ENCODE measurements around the gene GUCY1B1. TPM values are rescaled to one million over a fixed set of nuclear protein-coding genes. Genes with fewer than 3 reads are reported as not detected.
A peak's percentile ranks its signal among the peaks of the same experiment; 100 is the strongest.

GUCY1B1 gene
- total RNA-seq, result 1.1 and 2.9 TPM in 2 replicates

- no peaks in the 10 kb centered on the region for H3K79me2 ChIP-seq (ENCODE audit: insufficient read depth, low read length)
- TF ChIP-seq CTCF (IDR thresholded peaks at IDR 0.05; ENCODE audit: extremely low read depth, low read depth, low read length), result peak; percentile 18
- peak; percentile 99 for DNase-seq (ENCODE audit: insufficient read length, low spot score, missing footprints)
- no peaks in the 10 kb centered on the region for H3K27me3 ChIP-seq (ENCODE audit: insufficient read depth, low read length)
- H3K4me2 ChIP-seq (ENCODE audit: insufficient read depth, low read length), result peak within 1 kb of the TSS; percentile 86
- no peaks in the 10 kb centered on the region for H3K9me3 ChIP-seq (ENCODE audit: low read depth, low read length)
- peak within 1 kb of the TSS; percentile 74 for H3K4me3 ChIP-seq (ENCODE audit: insufficient read depth, low read length)
- no peak within 1 kb of the TSS for H3K27ac ChIP-seq (ENCODE audit: low read depth, low read length)
- H2AFZ ChIP-seq (ENCODE audit: low read length), result peak within 1 kb of the TSS; percentile 85
- peaks cover 3% of the 10 kb centered on the region for H3K4me1 ChIP-seq (ENCODE audit: insufficient read depth, low read length)
- no peaks in the 10 kb centered on the region for H3K36me3 ChIP-seq (ENCODE audit: insufficient read depth, low read length)
- no peaks in the 10 kb centered on the region for H4K20me1 ChIP-seq (ENCODE audit: insufficient read depth, low read length)
Measured at GRCh38 chr4:155758481-155759371, at the start of gene GUCY1B1. GUCY1B1 (plus strand) TSS chr4:155759021; CDS start chr4:155759141, 120 bp downstream.

- Histone ChIP-seq H3K79me2 (ENCODE audit: insufficient read depth, low read length) (no peaks in the 10 kb centered on the region), H3K27ac (ENCODE audit: low read depth, low read length) (no peak overlapping the region), H3K27me3 (ENCODE audit: insufficient read depth, low read length) (no peaks in the 10 kb centered on the region), H4K20me1 (ENCODE audit: insufficient read depth, low read length) (no peaks in the 10 kb centered on the region), H3K4me2 (ENCODE audit: insufficient read depth, low read length) (no peak overlapping the region), H3K36me3 (ENCODE audit: insufficient read depth, low read length) (no peaks in the 10 kb centered on the region), H3K4me1 (ENCODE audit: insufficient read depth, low read length) (no peaks in the 10 kb centered on the region), H3K9me3 (ENCODE audit: low read depth, low read length) (no peaks in the 10 kb centered on the region), H2AFZ (ENCODE audit: low read length) (no peak overlapping the region), H3K4me3 (ENCODE audit: insufficient read depth, low read length) (no peak overlapping the region)
- no peak for DNase-seq (ENCODE audit: insufficient read length, low spot score, missing footprints)
- TF ChIP-seq CTCF (IDR thresholded peaks at IDR 0.05; ENCODE audit: extremely low read depth, low read depth, low read length), result no peak
Measured at GRCh38 chr4:155709918-155710317, 48.9 kb upstream of the GUCY1B1 start.

GRCh38 chr4:155711556-155711955 lies 47.3 kb upstream of the GUCY1B1 start:
- Histone ChIP-seq H3K27ac (ENCODE audit: low read depth, low read length) (no peak overlapping the region), H4K20me1 (ENCODE audit: insufficient read depth, low read length) (no peaks in the 10 kb centered on the region), H3K27me3 (ENCODE audit: insufficient read depth, low read length) (no peaks in the 10 kb centered on the region), H3K4me2 (ENCODE audit: insufficient read depth, low read length) (no peak overlapping the region), H3K79me2 (ENCODE audit: insufficient read depth, low read length) (no peaks in the 10 kb centered on the region), H3K36me3 (ENCODE audit: insufficient read depth, low read length) (no peaks in the 10 kb centered on the region), H3K9me3 (ENCODE audit: low read depth, low read length) (no peaks in the 10 kb centered on the region), H3K4me3 (ENCODE audit: insufficient read depth, low read length) (no peak overlapping the region), H3K4me1 (ENCODE audit: insufficient read depth, low read length) (no peaks in the 10 kb centered on the region), H2AFZ (ENCODE audit: low read length) (no peak overlapping the region)
- no peak for TF ChIP-seq CTCF (IDR thresholded peaks at IDR 0.05; ENCODE audit: extremely low read depth, low read depth, low read length)
- DNase-seq (ENCODE audit: insufficient read length, low spot score, missing footprints), result no peak

- H3K36me3 ChIP-seq (ENCODE audit: insufficient read depth, low read length), result no peaks in the 10 kb centered on the region
- no peak overlapping the region for H2AFZ ChIP-seq (ENCODE audit: low read length)
- no peaks in the 10 kb centered on the region for H3K4me1 ChIP-seq (ENCODE audit: insufficient read depth, low read length)
- DNase-seq (ENCODE audit: insufficient read length, low spot score, missing footprints), result no peak
- H3K9me3 ChIP-seq (ENCODE audit: low read depth, low read length), result no peaks in the 10 kb centered on the region
- no peaks in the 10 kb centered on the region for H3K27me3 ChIP-seq (ENCODE audit: insufficient read depth, low read length)
- no peak overlapping the region for H3K27ac ChIP-seq (ENCODE audit: low read depth, low read length)
- no peaks in the 10 kb centered on the region for H3K79me2 ChIP-seq (ENCODE audit: insufficient read depth, low read length)
- TF ChIP-seq CTCF (IDR thresholded peaks at IDR 0.05; ENCODE audit: extremely low read depth, low read depth, low read length), result no peak
- no peak overlapping the region for H3K4me3 ChIP-seq (ENCODE audit: insufficient read depth, low read length)
- H3K4me2 ChIP-seq (ENCODE audit: insufficient read depth, low read length), result no peak overlapping the region
- no peaks in the 10 kb centered on the region for H4K20me1 ChIP-seq (ENCODE audit: insufficient read depth, low read length)
Measured at GRCh38 chr4:155712846-155713245, 46.0 kb upstream of the GUCY1B1 start.
